Ureter (tissue), 1 donor: ENCODE results near the gene WSB2. TPM values are rescaled to one million over a fixed set of nuclear protein-coding genes. Genes with fewer than 3 reads are reported as not detected.

Experiments
- DNase-seq: peaks from one replicate; pipeline ENCODE4 v3.0.0-alpha.2; 2020; ENCODE audit warnings: low spot score
- total RNA-seq: library from RNA; stranded (reverse); gene quantifications from one replicate; pipeline ENCODE4 v1.2.4, GENCODE V29; 2023
- donor health status: DM: yes; HTN: yes; CAD: no.

Gene WSB2
- total RNA-seq, 1 donor from 2014 or later, result 73.5 TPM

DNA sequence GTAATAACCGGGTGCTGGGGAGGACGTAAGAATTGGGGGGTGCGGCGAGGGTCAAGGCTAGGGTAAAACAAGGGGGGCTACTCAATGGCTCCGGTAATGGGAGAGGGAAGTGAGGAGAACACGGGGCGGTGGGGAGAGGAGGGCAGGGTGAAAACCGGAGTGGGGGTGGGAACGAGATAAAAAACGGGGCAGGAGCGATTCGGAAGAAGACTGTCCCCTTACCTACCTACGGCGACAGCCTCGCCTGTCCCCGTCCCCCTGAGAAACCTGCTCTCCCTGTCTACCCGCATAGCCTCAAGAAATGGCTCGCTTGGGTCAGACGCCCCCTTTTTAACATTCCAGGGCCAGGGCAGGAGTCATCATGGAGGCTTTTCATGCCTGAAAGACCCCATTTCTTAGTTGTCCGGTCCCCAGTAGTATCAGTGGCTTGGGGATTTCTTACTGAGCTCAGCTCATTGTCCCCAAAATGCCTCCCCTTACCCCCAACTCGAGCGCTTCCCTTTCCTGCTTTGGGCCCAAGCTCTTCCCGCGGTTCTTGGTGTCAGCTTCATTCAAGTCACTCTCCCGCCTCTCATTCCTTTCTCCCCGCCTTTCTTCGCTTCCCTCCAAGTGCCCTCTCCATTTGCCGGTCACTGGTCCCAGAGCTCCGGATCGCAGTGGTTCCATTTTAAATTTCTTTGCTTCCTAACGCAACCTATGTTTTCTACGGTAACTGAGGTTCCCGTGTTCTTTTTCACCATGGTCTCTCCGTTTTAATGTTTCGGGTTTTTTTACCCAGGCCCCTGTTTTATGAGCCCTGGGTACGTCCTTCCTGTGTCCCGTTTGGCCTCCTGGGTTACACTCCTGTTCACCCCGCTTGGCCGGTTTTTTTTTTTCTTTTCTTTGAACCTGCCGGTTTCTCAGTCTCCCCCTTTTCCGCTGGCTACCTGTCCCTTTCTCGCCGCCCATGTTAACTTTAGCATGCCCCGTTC lies 1.2 kb upstream of the WSB2 start:
- DNase-seq, result peak; percentile 64

DNA sequence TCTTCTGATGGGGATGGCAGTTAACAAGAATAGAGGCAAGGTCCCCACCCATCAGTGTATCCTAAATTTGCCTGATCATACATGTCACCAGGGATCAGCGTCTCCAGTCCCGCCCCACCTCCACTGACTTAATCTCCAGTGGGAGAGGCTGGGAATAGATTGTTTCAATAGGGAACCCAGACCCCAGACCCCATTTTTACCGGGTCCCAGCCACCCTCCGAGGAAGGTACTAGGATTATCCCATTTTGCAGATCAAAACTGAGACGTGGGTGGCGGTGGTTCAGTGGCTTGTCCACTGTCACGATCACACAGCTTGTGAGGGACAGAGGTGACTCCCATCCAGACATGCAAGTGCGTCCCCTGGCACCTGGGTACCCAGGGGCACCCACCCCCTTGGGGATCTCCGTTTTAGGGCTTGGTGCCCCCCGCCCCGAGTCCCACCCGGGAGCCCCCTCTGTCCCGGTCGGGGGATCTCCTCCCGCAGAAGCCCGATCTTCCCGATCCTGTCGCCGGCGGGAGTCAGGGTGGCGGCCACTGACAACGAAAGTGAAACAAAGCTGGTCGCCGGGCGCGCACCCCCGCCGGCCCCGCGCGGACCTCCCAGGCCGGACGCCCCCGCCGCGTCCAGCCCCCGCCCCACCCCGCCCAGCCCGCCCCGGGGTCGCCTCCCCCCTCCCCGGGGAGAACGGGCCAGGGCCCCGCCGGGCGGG lies 523 bp downstream of the WSB2 start:
- peak; percentile 60 for DNase-seq

DNA sequence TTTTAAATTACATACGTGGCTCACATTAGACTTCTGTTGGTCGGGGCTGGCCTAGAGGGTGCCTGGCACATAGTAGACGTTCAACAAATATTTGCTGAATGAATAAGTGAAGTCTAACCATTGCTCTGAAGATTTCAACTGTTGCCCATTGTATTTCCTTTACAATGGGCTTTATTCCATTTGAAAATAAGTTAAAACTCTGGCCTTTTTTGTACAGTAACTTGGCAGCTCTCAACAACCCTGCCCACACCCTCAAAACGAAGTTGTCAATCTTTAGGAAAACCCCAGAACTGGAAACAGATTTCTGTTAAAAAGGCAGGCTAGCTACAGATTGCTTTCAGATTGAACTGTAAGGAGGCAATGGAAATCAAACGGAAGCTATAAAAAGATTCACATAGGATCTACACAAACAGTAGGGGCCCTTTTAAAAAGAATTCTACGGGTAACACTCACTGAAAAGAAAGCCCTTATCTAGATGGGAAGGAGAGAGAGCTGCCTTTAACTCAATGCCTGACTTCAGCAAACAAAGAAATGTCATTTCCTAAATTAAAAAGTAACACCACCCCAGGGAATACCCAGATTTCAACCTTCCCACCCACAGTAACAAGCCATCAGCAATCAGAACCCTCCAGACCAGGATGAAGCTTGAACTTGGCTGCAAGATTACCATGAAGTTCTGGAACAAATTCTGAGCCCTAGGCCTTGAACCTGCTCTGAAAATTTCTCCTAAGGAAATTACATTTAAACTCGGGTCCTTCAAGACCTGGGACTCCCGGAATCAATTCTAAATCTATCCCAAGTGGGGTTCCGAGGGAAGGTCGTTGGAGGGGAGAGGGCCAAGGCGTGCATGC lies 1.4 kb downstream of the WSB2 start:
- no peak for DNase-seq

DNA sequence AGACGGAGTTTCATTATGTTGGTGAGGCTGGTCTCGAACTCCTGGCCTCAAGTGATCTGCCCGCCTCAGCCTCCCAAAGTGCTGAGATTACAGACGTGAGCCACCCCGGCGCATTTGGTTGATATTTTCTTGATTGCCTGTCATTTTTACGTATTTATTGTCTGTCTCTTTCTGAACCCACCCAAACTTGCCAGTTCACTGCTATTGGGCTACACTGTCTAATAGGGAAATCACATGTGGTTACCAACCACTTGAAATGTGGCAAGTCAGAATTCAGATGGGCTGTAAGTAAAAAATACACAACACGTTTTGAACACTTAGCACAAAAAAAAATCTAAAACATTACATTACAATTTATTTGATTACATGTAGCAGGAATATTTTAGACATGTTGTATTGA lies 2.1 kb downstream of the WSB2 start:
- DNase-seq, result no peak

DNA sequence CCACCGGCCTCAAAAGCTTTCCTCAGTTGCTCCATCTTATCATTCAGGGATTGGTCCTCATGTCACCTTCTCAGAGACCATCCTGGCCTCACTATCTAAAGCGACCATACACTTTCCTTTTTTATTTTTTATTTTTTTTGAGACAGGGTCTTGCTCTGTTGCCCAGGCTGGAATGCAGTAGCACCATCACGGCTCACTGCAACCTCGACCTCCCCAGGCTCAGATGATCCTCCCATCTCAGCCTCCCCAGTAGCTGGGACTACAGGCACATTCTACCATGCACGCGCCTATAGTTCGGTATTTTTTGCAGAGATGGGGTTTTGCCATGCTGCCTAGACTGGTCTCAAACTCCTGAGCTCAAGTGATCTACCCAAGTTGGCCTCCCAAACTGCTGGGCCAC lies 2.8 kb downstream of the WSB2 start:
- DNase-seq, result no peak

DNA sequence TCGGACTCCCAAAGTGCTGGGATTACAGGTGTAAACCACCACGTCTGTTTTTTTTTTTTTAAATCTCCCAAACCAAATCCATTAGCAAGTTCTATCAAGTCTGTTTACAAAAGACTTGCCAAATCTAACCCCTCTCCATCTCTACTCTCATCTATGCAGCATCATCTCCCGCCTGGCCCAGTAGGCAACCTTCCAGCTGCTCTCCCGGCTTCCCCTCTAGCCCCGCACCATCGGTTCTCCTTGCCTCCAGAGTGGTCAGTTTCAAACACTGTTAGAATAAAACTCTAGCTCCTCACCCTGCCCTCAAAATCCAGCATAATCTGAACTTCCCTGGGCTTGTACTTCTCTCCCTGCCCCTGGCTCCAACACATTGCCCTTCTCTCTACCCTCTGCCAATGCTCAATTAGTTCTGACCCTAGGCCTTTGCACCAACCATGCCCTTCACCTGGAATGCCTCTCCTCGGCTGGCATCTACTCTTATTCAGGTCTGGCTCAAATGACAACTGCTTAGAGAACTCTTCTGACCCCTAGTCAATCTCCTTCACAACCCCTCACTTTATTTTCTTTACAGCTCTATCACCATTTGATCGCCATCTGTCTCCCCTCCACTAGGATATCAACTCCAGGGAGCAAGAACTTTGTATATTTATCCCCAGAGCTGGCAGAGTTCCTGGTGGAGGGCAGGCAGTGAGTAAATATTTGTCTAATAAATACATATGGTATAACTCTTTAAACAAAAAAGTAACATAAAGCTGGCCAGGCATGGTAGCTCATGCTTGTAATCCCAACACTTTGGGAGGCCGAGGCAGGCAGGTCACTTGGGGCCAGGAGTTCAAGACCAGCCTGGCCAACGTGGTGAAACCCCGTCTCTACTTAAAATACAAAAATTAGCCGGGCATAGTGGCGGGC lies 4.9 kb downstream of the WSB2 start:
- no peak for DNase-seq

DNA sequence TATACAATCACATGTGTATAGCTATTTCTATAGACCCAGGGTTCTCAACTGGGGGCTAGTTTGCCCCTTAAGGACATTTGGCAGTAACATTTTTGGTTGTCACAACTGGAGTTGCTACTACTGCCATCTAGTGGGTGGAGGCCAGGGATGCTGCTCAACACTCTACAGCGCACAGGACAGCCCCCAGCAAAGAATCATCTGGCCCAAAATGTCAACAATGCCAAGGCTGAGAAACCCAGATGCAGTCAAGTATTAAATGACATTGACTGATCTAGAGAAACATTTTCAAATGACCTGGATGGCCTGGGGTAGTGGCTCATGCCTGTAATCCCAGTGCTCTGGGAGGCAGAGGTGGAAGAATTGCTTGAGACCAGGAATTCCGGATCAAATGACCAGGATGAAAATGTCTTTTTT lies 5.8 kb downstream of the WSB2 start:
- DNase-seq, result peak; percentile 50

DNA sequence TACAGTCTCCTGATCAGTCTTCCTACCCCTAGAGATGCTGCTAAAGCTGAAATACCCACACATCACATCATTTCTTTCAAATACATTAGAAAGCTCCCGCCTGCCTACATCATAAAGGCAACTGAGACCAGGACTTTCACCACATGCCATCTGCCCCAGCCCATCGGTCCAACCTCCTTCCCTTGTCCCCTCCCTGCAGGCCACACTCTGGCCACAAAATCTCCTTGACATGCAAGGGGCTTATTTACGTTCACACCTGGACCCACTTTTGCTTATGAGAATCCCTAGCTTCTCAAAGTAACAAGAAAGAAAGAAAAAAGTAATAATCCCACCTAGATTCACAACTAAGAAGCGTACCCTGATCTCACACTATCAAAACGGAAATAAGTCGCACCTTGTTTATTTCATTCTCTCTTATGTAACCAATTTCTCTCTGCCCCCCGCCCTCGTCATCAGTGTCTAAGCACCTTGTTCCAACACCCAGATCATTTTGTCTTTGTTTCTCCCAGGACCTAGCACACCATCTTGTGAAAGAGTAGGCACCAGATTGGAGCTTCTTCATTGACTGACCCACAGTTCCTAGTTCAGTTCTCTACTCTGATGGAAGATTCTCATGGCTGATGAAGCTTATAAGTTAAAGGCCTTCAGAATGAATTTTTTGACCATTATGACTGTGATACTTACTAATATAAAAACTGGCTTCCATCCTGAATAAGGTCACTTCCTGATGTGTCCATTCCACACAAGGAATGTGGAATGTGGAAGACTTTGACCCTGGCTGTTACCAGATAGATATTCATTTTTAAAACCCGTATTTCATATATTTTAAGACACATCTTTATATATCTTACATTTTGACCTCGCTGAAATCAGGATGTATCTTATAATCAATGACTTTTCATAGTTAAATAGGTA lies 7.7 kb downstream of the WSB2 start:
- DNase-seq, result no peak

DNA sequence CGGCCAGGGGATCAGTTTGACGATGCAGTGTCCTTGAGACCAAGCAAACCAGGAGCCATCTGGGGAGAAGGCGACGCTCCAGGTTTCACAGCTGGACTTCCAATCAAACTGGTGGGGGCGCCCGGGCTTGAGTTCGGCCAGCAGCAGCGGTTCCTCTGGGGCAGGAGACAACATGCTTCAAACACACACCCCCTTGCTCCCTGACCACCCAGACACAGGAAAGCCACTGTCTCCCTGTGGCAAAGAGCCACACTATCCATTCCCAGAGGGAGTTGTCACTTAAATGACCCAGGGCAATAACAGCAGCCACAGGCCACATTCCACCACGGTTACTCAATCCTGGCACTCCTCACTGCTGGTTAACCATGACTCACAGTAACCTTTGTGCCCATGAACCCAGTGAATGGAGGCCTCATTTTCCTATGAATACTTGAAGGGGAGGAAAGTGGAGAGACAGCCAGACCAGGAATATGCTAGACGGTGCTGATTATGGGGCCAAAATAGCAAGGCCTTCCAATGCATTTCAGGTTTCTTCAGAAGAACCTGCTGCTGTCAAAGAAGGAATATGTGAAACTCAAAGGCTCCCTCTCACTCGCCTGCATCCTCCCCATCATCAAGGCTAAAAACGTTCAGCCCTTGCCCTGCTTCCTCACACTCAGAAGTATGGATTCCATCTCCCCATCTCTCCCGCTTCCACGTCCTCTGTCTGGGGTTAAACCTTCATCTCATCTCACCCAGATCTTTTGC lies 8.5 kb downstream of the WSB2 start:
- peak; percentile 88 for DNase-seq

DNA sequence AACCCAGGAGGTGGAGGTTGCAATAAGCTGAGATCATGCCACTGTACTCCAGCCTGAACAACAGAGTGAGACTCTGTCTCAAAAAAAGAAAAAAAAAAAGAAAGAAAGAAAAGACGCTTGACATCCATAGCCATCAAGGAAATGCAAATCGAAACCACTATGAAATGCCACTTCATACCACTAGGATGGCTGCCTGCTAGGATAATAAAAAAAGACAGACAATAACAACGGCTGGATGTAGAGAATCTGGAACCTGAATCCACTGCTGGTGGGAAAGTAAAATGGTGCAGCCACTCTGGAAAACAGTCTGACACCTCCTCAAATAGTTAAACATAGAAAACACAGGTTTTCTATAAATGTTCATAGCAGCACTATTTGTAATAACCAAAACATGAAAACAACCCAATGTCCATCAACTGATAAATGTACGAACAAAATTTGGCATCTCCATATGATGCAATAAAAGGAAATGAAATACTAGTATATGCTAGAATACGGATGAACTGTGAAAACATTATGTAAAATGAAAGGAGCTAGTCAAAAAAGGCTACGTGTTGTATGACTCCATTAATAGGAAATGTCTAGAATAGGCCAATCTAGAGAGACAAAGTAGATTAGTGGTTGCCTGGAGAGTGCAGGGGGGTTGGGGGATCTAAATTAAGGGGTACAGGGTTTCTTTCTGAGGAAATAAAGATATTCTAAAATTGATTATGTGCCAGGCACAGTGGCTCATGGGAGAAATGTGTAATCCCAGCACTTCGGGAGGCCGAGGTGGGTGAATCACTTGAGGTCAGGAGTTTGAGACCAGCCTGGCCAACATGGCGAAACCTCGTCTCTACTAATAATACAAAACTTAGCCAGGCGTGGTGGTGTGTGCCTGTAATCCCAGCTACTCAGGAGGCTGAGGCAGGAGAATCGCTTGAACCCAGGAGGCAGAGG lies 9.7 kb downstream of the WSB2 start:
- DNase-seq, result no peak

DNA sequence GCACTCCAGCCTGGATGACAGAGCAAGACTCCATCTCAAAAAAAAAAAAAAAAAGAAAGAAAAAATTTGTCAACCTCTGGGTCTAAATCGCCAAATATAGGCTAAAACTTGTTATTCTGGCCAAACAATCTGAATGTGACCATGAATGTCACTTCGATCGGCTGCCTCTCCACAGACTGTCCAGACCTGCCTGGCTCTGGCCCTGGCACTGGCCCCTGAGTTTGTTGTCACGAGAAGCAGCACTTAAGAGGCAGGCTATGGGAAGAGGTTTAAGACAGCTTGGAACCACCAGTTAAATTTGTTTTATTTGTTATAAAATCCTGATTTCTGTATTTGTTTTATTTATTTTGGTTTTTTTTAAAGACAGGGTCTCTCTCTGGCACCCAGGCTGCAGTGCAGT lies 14.5 kb downstream of the WSB2 start:
- no peak for DNase-seq

DNA sequence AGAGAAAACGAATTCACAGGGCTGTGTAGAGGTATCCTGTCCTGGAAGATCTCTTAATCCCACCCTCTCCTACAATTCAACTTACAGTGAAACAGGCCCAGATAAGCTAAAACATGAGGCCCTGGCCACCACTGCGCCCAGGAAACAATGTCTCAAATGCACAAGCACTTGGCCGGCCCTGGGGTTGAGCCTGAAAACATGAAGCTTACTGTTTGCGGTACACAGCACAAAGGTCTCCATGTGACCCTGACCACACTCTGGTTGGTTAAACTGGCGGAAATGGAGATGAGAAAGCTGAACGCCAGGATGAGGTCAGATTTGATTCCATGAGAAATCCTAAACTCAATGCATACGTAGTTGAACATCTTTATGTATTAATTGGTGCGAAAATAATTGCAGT lies 16.4 kb downstream of the WSB2 start:
- no peak for DNase-seq

DNA sequence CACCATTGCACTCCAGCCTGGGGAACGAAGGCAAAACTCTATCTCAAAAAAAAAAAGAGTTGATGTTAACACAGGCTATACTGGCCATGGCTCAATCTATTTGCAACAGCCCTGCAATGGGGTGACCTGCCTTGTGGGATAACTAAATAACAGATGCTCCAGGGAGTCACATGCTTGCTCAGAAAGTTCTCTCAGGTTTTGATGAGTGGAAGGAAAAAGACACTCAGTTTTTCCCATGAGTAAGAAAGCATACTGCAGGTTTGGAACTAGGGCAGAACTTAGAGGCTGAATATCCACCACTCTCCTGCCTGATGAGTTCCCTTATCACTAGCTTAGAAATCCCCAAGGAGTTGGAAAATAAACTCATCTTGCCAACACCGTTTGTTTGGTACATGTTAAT lies 16.9 kb downstream of the WSB2 start:
- DNase-seq, result no peak

DNA sequence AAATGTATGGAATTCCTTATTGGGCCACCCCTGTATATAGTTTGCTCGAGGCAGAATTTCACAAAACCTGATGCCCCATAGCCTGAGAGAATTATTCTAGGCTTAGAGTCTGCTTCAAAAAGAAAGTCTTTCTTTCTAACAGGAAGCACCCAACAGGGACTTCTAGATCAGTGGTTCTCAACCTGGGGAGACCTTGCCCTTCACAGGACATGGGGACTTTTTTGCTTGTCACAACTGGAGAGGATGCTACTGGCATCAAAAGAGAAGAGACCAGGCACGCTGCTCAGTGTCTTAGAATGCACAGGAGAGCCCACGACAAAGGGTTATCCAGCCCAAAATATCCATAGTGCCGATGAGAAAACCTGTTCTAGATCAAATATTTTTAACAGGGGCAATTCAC lies 18.9 kb downstream of the WSB2 start:
- no peak for DNase-seq

DNA sequence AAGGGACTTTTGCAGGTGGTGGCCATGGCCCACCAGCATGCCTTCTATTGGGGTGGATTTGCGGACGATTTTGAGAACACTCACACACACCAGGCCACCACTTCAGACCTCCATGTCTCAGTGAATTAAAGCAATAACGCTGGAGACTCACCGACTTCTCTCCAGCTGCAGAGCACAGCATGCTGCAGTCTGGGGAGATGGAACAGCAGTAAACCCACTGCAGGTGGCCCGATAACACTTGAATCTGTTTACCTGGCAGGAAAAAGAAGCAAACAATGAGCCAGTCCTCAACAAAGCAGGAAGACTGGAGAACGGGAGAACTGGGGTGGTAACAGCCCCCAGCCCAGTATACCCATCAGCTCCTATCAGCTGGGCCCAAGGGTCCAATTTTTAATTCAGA lies 22.8 kb downstream of the WSB2 start:
- DNase-seq, result no peak

DNA sequence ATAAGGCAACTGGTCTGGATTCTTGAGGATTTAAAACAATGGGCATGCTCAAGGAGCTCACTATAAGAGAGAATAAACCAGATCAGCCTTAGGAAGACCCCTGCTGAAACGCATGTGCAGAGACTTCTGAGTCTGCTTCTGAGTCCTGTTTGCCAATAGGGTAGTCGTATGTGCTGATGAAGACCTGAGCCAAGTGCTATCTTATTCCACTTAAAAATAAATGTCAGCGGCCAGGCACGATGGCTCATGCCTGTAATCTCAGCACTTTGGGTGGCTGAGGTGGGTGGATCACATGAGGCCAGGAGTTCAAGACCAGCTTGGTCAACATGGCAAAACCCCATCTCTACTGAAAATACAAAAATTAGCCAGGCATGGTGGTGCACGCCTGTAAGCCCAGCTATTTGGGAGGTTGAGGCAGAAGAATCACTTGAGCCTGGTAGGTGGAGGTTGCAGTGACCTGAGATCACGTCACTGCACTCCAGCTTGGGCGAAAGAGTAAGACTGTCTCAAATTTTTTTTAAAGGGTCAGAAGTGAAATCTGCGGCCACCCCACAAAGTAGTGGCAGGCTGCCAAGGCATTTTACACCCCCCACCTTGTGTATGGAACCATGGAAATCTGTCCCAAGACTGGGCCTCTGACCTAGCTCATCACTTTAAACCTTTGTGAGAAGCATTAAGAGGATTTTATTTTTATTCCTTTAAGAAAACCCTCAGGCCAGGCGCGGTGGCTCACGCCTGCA lies 24.1 kb downstream of the WSB2 start:
- no peak for DNase-seq
